SHP77 treated with DMSO at 0.1 percent for 48 hours (cell line): ENCODE results near the gene NTN3.
"Not testable (repeated sequence)": the region's sequence is repeated elsewhere in the genome, so short reads cannot be mapped to it uniquely, and the experiment has no call there.

ENCODE experiments used
- DNase-seq: peaks from one replicate; lab custom pipeline; 2025; lab: John Stamatoyannopoulos, UW

Gene NTN3

GRCh38 chr16:2441143-2441804 lies 29.8 kb upstream of the NTN3 start:
- not testable (repeated sequence) for DNase-seq

DNA sequence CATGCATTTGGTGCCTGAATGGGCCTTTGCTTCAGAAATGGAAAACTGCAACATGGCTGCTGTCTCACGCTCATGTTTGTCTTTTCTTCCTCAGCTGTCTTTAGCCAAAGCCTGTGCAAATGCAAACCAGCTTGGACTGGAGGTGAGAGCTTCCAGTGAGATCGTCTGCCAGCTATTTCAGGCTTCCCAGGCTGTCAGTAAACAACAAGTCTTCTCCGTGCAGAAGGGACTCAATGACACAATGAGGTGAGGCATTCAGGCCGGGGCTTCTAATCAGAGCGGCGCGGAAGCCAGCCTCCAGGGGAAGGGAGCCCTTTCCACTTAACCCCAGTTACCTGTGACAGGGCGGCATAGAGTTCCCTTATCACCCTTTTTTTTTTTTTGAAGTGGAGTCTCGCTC lies 27.5 kb upstream of the NTN3 start:
- DNase-seq, result no peak

DNA sequence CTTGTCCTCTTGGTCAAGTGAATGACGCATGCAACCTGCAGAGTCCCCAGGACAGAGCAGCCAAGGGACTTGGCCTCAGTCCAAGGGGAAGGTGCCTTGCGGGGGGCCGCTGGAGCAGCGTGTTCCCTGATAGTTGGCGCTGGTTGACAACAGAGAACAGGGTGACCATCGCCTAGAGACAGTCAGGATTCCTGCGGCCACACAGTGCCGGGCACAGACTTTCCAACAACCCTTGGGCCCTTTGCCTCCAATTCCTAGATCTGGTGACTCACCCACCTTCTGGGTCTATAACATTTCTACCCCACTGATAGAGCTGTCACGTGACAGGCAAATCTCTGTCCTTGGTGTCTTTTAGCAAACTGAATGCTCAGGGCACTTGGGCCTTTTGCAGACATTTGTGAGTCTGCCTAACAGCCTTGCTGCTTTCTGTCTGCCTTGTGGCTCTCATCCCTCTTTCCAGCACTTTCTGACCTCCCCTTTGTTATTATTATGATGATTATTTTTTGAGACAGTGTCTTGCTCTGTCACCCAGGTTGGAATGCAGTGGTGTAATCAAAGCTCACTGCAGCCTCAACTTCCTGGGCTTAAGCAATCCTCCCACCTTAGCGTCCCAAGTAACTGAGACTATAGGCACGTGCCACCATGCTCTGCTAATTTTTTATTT lies 23.0 kb upstream of the NTN3 start:
- DNase-seq, result no peak

GRCh38 chr16:2449118-2449517 lies 22.0 kb upstream of the NTN3 start:
- no peak for DNase-seq

GRCh38 chr16:2450535-2450934 lies 20.6 kb upstream of the NTN3 start:
- DNase-seq, result no peak

- no peak for DNase-seq
Observed at GRCh38 chr16:2450975-2451381, 20.1 kb upstream of the NTN3 start.

DNA sequence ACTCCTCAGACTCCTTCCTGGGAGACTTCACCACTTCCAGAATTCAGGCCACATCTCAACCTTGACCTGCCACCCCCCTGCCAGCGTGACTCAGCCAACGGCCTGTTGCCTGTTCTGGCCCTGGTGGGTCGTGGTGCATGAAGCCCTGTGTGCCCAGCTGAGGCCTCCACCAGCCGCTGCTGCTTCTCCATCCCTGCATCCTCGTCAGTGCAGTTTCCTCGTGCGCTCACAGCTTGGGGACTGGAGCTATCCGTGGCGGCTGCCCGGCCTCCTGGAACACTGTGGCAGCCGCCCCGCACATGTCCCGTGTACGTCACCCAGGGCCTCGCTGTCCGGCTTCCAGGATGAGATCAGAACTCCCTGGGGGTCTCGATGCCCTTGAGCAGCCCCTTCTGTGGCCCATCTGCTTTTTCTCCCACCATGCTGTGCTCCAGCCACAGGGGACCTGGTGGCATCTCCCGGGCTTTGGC lies 19.2 kb upstream of the NTN3 start:
- DNase-seq, result no peak

DNA sequence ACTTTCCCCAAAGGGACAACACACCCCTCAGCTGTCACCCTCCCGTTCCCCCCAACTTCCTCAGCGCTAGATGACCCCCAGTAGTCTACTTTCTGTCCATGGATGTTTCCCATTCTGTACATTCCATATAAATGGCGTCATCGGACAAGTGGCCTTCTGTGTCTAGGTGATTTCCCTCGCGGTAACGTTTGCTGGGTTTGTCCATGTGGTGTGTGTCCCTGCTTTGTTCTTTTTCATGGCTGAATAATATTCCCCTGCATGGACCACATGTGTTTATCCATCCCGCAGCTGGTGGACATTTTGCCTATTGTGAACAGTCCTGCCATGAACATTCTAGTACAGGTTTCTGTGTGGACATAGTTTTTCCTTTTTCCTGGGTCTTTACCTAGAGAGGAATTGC lies 18.4 kb upstream of the NTN3 start:
- DNase-seq, result no peak

DNA sequence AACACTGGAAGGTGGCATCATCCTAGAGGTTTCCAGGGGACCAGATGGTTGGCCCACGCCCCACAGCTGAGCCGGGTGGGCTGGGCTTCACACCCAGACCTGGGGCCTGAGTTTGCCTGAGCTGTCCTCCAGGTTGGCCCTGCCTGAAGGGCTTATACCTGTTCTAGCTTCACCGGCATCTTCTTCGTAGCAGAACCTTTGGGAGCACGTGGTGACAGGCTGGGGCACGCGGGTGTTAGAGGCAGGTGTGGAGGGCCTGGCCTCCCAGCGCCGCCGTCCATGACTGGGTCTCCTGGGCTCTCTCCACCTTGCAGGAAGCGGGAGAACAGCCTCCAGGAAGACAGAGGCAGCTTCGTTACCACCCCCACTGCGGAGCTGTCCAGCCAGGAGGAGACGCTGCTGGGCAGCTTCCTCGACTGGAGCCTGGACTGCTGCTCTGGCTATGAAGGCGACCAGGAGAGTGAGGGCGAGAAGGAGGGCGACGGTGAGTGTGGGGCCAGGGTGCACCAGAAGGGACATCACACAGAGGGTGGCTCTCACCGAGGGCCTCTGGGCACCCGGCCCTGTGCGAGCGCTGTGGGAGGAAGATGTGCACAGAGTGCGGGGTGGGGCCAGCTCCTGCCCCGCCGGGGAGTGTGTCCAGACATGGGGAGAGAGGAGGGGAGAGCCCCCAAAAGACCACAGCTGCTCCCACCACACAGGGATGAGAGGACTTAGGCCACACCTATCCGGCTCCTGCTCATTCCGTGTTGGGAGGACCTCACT lies 15.8 kb upstream of the NTN3 start:
- no peak for DNase-seq

- DNase-seq, result no peak
Observed at GRCh38 chr16:2456551-2457153, 14.4 kb upstream of the NTN3 start.

GRCh38 chr16:2457267-2457666 lies 13.8 kb upstream of the NTN3 start:
- no peak for DNase-seq

DNA sequence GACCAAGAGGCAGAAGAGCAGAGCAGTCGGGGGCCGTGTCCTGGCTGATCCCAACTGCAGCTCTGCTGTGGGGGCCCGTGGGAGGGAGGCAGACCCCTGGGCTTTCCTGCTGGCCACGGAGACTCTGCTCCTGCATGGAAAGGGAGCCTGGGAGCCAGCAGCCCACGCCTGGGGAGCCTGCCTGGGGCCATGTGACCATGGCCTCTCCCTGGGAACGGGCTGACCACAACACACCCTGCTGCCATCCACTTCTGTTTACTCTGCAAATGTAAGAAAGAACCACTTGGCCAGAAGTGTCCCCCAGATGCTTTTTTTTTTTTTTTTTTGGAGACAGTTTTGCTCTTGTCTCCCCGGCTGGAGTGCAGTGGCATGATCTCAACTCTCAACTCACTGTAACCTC lies 13.2 kb upstream of the NTN3 start:
- DNase-seq, result no peak

GRCh38 chr16:2458887-2459646 lies 12.0 kb upstream of the NTN3 start:
- DNase-seq, result no peak

GRCh38 chr16:2459647-2460390 lies 11.3 kb upstream of the NTN3 start, which contains the start of gene TEDC2:
TEDC2 (plus strand) TSS chr16:2460109; CDS start chr16:2460145, 36 bp downstream.
- DNase-seq, result peak; percentile 83

GRCh38 chr16:2460391-2460713 lies 10.7 kb upstream of the NTN3 start:
- no peak for DNase-seq

DNA sequence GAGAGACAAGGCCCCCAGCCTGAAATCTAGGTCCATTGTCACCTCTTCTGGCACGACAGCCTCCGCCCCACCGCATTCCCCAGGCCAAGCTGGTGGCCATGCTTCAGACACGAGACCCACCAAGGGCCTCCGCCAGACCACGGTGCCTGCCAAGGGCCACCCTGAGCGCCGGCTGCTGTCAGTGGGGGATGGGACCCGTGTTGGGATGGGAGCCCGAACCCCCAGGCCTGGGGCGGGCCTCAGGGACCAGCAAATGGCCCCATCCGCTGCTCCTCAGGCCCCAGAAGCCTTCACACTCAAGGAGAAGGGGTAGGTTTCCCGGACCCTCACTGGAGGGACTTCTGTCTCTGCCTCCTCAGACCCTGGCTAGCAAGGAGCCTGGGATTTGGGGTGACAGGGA lies 10.2 kb upstream of the NTN3 start:
- DNase-seq, result no peak

DNA sequence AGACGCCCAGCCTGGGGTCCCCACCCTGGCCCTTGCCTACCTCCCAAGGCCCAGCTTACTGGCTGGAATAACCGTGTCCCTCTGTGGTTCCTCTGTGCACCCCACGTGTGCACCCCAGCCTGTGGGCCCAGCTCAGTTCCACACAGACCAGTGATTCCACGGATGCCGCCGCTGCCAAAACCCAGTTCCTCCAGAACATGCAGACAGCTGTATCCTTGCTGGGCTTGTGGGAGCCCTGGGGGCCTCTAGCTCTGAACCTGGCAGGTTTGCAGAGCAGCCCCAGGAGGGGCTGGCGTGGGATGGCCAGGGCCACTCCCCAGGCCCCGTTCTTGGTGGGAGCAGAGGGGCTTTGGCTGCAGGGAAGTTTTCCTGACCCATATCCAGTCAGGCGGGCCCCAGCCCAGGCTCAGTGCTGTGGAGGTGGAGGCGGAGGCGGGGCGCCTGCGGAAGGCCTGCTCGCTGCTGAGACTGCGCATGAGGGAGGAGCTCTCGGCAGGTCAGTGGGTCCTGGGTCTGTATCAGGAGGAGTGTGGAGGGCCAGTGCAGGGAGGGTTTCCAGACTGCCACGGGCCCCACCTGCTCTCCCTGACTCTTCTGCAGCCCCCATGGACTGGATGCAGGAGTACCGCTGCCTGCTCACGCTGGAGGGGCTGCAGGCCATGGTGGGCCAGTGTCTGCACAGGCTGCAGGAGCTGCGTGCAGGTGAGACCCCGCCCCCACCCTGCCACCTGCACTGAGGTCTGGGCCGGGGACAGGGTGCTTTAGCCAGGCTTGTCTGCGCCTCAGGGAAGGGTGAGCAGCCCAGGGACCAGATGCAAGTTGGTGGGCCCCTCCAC lies 8.8 kb upstream of the NTN3 start:
- DNase-seq, result no peak

DNA sequence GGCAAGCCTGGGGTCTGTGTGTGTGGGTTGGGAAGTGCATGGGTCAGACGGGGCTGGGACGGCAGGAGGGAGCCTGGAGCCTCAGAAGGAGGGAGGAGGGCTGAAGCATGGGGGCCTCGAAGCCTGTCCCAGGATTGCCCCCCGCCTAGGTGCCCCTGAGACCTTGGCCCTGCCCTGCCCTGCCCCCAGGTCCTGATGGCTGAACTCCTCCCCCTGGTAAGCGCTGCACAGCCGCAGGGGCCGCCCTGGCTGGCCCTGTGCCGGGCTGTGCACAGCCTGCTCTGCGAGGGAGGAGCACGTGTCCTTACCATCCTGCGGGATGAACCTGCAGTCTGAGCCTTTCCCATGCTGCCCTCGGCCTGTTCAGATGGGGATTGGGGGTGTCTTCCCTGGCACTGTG lies 6.8 kb upstream of the NTN3 start:
- no peak for DNase-seq

DNA sequence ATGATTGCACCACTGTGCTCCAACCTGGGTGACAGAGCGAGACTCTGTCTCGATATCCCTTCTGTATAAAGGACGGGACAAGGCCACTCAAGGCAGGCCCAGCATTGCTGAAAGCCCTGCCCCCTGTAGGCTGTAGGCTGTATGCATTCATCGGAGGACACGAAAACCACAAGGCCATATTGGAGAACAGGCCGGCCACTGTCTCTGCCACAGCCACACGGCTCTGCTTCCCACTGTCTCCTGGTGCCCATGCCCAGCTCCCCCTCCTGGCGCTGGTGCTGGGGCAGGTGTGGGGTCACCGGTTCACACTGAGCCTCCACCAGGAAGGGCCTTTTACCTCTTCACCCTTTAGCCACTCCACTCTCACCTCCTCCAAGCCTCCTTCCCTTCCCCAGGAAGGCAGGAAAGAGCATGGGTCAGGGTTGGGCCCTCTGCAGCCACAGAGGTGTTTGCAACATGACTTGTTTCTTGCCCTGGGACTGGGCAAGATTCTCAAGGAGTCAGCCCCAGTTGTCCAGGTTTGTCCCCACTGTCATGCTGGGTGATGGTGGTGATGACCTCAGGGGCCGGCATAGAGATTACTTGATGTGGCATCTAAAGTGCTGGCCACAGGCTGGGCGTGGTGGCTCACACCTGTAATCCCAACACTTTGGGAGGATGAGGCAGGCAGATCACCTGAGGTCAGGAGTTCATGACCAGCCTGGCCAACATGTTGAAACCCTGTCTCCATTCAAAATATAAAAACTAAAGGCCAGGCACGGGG lies 5.3 kb upstream of the NTN3 start:
- DNase-seq, result no peak
